H1 (cell line): ENCODE data around the gene ITGB2. TPM values are rescaled to one million over a fixed set of nuclear protein-coding genes. Genes with fewer than 3 reads are reported as not detected.

Source experiments
- EZH2 ChIP-seq: fragments of 200-600 bp; sonication (generic); IDR thresholded peaks from 2 replicates; pipeline ENCODE4 v1.7.1; 2012; ENCODE audit warnings: low read depth, mild to moderate bottlenecking, moderate library complexity, low read length, inconsistent platforms; ENCODE audit not compliant: severe bottlenecking
- HDAC2 ChIP-seq, 2 experiments: fragments of 300-600 bp in 1 of 2; sonication (generic) in 1 of 2; IDR thresholded peaks; 2 replicates each; pipeline ENCODE4 v1.6.1; 2011 to 2012; ENCODE audit warnings: low read depth in 2 of 2, low read length in 2 of 2, mild to moderate bottlenecking in 2 of 2, moderate library complexity in 2 of 2, borderline replicate concordance in 1 of 2, inconsistent platforms in 1 of 2
- KDM5A ChIP-seq: fragments of 200-600 bp; IDR thresholded peaks from 2 replicates; pipeline ENCODE4 v1.7.1; 2012; ENCODE audit warnings: mild to moderate bottlenecking, low read length, inconsistent platforms, mixed read lengths
- polyA plus RNA-seq, 7 experiments: library from polyadenylated mRNA; depleted of rRNA in 3 of 7; stranded (reverse) in 5 of 7; unstranded in 2 of 7; fragments of >200 nt in 5 of 7; fragments of 200-250 nt in 2 of 7; gene quantifications; 1 replicate in 5 of 7; 2 replicates in 1 of 7; 4 replicates in 1 of 7; pipeline versions ENCODE4 v1.2.1 to v1.2.3, GENCODE V29; 2011 to 2013; ENCODE audit warnings: missing spikeins in 2 of 7, mixed read lengths in 2 of 7
- total RNA-seq: library from RNA; stranded (reverse); fragmentation: NEBNext Ultra II Directional; extraction: Animal tissue kit (Norgen Biotek cat#: 25700); gene quantifications from 2 replicates; pipeline ENCODE4 v1.2.1, GENCODE V29; 2021

ITGB2 gene
- total and polyA plus RNA-seq, 2 of the 8 experiments (the other 6 are each of a cell fraction or from before 2014, with no cell fraction given): 0.24 to 0.63 TPM

DNA sequence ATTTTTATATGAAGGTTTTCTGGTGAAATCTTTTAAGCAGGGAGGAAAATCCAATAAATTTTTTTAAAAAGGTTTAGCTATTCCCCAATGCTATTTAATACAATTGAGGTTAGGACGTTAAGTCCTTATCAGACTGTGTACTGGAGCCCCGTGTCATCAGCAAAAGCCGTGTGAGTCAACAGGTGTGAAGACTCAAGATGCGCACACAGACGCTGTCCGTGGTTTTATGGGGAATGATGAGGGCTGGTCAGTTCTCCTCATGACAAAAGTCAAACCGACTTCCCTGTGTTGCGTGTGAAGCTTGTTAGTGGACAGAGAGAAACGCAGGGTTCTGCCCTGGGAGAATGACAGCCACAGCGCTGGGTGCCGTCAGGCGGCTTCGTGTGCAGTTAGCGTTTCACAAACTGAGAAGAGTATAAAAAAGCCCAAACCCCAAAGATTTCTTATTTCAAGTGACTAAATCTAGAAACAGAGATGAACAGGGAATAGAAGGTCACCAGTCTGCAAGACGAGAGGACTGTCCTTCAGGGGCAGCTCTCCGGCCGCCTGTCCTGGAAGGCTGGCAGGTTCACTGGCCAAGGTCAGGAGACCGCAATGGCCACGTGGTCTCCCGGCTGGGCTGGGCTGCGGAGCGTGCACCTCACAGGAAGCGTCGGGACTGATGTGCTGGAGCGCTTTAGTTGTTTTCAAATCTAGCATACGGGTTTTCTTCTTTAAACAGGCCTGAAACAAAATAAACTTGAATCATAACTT lies 69.6 kb downstream of the ITGB2 start (continued):
- no peak for TF ChIP-seq KDM5A
- TF ChIP-seq HDAC2 (IDR thresholded peaks at IDR 0.05; ENCODE audit: borderline replicate concordance in 1 of 2, low read depth in 2 of 2, low read length in 2 of 2): no peak
- no peak for TF ChIP-seq EZH2
